NCI-H524 treated with DMSO at 0.1 percent for 48 hours (cell line): ENCODE results near the gene LIPK.
"Not testable (repeated sequence)": the region's sequence is repeated elsewhere in the genome, so short reads cannot be mapped to it uniquely, and the experiment has no call there.

Source experiments
- DNase-seq: peaks from one replicate; lab custom pipeline; 2025; lab: John Stamatoyannopoulos, UW

Gene LIPK, protein sequence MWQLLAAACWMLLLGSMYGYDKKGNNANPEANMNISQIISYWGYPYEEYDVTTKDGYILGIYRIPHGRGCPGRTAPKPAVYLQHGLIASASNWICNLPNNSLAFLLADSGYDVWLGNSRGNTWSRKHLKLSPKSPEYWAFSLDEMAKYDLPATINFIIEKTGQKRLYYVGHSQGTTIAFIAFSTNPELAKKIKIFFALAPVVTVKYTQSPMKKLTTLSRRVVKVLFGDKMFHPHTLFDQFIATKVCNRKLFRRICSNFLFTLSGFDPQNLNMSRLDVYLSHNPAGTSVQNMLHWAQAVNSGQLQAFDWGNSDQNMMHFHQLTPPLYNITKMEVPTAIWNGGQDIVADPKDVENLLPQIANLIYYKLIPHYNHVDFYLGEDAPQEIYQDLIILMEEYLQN

DNA sequence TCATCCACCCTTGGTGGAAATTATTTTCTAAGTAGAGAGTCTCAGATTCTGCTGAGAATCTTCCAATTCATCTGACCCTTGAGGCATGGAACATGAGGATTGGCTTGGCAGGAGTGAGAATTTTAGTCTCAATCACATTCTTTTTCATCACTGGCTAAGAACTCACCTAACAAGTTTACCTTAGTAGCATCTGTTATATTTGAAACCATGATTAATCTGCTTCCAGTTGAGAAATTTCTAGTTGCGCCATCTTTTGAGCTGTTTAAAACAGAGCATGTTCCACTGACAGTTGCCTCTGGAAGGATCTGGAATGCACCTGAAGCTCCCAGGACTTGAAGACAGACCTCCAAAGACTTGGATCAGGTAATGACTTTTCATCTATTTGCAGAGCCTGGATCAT lies at the start of gene LIPK:
Gene LIPK (plus strand): TSS at position 292 of the 400 bp plus-strand sequence. CDS start 18,295 bp downstream, outside the sequence.
- no peak for DNase-seq

DNA sequence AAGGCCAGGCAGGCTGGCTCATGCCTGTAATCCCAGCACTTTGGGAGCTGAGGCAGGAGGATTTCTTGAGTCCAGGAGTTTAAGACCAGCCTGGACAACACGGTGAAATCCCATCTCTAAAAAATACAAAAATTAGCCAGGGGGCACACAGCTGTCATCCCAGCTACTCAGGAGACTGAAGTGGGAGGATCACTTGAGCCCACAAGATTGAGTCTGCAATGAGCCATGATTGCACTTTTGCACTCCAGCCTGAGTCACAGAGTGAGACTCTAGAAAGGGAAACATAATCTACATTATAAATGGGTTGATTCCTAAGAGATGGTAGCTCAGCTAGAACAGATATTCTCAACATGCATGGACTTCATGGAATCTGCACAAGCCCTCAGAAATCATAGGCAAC lies 48.1 kb upstream of the LIPK start:
- no peak for DNase-seq

DNA sequence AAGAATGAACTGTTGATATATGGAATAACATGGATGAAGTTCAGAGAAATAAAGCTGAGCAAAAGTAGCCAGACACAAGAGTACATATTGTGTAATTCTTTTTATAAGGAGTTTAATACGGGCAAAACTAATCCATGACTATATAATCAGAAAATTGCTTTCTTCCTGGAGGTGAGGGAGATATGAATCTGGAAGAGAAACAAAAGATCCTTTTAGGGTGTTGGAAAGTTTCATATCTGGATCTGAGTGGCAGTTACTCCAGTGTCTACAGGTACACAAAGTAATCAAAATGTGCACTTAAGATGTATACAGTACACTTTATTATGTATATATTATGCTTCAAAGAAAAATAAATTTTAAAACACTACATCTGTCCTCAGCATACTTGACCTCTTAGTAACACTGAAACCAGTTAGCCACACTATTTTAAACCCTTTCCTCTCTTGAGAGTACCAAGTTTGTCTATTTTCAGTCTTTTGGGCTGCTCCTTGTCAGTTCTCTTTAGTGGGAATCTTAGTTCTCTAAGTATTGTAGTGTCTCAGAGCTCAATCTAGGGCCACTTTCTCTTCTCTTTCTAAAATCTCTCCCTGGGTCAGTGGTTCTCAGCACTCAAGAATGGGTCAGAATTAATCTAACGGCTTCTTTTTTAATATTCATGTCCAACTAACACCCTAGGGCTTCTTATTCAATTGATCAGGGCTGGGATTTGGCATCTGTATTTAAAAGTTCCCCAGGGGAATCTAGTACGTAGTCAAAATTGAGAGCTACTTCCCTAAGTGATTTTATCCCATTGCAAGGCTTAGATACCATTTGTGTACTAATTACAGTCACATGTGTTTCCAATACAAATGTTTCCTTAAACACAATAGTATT lies 46.1 kb upstream of the LIPK start:
- no peak for DNase-seq

DNA sequence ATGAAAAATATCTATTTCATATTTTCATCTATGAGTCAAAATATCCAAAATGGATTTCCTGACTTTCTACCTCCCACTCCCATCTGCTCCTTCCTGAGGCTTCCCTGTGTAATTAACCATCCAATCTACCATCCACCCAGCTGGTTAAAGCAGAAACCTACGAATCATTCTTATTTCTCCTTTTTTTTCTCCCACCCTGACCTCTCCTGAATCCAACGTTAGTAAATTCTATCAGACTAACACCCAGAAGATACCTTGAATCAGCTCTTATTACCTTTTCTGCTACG lies 45.5 kb upstream of the LIPK start:
- no peak for DNase-seq

DNA sequence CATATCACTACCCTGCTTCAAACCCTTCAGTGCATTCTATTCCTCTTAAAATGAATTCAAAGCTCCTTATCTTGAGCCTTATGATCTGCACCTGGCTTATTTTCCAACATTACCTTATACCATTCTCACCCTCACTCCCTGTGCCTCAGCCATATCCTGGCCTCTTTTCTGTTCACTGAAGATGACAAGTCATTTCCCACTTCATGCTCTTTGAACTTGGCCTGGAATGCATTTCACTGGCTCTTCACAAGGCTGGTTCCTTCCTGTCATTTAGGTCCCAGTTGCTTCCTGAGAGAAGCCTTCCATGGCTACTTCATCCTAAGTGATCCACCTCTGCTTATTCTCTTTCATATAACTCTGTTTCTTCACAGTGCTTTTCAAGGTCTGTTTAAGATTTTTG lies 45.0 kb upstream of the LIPK start:
- DNase-seq: no peak

DNA sequence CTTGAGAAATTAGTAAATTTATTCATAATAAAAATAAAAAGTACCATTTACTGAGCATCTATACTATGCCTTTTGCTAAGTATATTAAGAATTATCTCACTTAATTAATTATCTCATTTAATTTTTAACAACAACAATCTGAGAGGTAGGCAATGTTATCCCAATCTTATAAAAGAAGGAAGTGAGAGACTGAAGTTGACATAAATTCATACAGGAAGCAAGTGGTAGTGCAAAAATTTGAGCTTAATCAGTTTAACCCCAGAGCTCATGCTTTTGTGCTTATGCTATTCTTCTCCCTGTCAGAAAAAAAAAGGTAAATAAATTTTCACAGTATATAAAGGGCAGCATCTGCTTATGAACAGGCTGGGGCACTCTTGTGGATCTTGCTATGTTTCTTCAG lies 44.5 kb upstream of the LIPK start:
- no peak for DNase-seq

DNA sequence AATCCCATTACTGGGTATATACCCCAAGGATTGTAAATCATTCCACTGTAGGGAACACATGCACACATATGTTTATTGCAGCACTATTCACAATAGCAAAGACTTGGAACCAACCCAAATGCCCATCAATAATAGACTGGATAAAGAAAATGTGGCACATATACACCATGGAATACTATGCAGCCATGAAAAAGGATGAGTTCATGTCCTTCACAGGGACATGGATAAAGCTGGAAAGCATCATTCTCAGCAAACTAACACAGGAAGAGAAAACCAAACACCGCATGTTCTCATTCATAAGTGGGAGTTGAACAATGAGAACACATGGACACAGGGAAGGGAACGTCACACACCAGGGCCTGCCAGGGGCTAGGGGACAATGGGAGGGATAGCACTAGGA lies 42.9 kb upstream of the LIPK start:
- DNase-seq: not testable (repeated sequence)

DNA sequence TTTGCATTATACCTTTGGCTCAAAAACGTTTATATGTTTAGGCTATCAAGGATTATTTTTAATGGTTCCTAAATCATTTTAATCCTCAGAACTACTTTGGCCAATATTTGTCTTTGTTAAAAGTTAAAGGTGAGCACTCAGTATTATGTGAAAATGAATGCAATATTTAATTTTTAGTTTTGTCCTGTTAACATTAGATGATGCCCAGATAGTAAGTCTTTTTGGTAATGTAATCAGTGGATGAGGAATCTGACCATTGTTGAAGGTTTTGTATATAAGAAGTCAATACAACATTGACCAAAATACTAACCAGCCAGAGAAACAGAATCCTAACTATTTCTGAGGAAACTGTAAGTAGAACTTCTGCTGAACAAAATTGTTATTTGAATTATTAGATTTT lies 41.9 kb upstream of the LIPK start, which contains the start of gene LIPF:
Gene LIPF (plus strand): TSS at position 301 of the 400 bp plus-strand sequence. CDS start 2,856 bp downstream, outside the sequence.
- DNase-seq: no peak

DNA sequence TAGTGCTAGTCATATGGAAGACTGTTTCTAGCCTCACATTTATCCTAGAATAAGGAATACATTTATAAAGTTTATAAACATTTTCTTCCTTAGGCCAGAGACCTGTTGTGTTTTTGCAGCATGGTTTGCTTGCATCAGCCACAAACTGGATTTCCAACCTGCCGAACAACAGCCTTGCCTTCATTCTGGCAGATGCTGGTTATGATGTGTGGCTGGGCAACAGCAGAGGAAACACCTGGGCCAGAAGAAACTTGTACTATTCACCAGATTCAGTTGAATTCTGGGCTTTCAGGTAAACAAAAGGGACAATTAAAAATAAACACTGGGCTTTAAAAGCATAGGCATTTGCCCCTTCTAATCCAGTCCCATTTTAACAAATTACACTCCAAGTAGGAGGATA lies 37.6 kb upstream of the LIPK start:
- DNase-seq: no peak

DNA sequence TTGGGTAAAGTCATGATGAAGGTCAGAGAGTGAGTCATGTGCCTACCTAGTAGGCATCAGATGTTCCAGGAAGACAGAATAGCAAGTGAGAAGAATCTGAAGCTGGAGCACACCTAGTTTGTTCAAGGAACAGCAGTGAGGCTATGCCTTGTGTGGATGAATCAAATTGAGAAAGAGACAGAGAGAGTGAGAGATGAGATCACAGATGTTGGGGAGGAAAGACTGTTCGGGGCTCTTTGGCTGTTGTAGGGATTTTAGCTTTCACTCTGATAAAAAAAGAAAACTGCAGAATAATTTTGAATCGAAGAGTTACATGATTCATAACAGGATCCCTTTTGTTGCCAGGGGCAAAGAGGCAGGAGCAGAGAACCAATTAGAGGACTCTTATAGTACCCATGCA lies 35.6 kb upstream of the LIPK start:
- DNase-seq: no peak

DNA sequence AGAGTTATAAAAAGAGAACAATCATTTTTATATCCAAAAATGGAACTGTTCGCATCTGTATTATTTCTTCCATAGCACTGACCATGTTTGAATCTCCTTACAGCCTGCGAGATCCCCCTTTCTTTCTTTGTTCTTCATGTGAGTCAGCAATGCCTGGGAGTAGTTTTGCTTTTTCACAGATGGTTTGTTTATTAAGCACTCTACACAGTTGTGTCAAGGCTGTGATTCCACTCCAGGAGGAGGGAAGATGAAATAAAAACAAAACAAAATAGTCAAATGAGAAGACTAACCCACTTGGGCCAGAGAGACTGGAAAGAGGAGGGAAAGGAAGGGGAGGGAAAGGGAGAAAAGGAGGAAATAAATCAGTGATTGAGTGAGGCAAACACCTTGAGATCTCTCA lies 34.0 kb upstream of the LIPK start:
- DNase-seq: no peak

DNA sequence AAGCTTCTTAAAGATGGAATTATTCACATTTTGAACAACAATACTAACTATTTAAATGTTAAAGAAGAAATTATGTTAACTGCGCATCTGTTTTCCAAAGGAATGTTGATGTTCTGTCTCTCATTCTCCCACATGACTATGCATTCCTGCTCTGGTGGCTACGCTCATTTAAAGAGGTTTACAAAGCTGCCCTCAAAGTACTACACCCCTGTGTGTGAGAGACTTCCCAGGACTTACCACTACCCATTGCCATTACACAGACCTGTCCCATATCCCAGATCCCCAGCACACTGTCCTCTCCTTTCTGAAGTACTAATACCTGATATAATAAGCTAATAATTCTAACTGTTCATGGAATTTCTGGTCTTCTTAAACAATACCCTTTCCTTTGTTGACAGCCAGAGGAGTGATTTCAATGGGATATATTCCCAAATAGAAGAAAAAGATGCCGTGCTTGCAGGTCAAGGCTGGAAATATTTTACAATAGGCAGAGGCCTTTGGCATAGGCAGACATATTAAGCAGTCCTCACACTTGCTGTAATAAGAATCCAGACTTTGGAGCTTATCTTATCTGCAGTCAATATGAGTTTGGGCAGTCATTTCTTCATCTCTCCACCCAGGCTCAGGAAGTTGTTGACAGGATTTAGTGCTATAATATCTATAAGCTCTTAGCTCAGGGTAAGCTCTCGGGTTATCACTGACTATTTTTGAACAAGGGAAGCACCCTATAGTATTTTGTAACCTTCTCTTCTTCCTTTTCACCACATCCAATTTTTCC lies 29.6 kb upstream of the LIPK start:
- no peak for DNase-seq

DNA sequence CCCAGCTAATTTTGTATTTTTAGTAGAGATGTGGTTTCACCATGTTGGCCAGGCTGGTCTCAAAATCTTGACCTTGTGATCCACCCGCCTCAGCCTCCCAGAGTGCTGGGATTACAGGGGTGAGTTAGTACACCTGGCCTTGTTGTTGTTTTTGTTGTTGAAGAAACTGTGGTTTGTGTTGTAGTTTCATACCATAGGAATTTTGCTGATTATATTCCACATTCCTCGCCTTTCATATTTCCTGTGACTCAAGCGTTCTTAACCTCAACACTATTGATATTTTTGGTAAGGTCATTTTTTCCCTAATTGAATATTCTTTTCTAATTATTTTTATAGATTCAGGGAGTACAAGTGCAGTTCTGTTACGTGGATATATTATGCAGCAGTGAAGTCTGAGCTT lies 25.1 kb upstream of the LIPK start:
- no peak for DNase-seq

DNA sequence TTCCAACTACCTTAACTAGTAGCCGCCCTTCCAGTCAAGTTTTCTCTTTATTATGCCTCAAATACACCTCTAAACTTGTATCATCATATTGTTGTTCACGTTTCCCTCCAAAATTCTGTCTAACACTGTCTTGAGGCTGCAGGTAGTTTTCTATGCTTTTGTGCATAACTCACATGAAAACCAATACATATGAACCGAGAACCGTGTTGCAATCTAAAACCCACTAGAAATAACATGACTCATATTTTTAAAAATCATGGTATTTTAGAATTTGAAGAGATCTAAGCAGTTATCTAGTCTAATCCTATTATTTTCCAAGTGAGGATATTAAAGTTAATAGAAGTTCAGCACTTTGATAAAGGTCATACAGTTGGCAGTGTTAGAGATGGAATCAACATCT lies 23.6 kb upstream of the LIPK start:
- no peak for DNase-seq

DNA sequence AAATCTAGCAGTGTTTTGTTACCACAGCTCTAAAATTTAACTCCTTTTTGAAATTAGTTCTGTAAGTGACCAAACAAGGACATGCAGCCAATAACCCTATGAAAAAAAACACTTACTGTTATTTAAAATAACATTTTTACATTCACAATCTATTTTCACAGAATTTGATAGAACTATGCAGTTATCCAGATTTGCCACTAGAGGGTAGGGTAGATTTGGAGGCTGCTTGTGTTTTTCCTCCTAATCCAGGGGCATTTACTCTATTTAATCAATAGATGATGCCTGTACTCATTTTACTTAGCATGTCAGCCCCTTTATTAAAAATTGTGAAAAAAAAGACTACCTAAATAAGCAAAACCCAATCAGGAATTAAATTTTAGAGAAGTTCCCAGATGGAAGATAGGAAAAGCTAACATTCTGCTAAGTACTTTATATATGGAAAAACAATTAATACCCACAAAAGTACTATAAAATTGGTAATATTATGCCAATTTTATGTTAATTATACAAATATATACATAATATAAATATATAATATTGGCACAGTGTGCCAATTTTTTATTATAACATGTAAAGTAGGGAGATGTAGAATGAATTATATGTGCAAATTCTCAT lies 18.1 kb upstream of the LIPK start:
- DNase-seq: no peak

DNA sequence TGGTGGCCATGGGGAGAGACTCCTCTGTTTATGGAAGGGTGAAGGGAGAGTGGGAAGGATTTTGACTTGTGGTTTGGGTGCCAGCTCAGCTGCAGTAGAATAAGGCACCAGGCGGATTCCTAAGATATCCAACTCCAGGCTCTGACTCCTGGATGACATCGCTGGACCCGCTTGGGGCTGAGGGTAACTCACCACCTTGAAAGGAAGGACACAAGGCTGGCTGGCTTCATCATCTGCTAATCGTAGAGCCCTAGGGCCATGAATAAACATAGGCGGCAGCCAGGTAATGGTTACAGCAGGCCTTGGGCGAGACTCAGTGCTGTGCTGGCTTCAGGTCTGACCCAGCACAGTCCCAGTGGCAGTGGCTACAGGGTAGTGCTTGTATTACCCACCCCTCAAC lies 16.7 kb upstream of the LIPK start:
- no peak for DNase-seq

DNA sequence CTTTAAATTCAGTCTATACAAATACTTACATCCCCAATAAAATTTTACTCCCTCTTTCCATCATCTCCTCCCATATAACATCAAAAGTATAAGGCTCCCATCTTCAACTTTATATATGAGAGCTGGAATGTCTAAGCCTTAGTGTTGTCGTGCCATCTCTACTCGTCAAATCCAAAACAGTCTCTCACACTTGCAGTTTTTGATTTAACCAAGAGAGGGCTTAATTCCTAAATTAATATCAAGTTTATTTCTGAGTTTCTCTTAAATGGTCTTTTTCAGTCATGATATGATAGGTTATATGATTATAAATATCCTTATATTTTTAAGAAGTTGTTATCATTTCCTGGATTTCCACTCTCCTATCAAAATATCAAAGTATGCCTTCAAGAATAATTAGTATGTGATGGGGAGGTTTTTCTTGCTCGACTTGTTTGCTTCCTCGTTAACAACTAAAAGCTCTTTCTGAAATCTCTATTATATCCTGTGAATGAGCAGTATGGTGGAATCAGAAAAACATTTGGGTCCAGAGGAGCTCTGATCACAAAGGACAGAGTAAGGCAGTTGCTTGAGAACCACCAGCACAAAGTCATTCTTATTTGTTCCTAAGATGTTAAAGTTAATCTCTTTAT lies 12.5 kb upstream of the LIPK start:
- no peak for DNase-seq

DNA sequence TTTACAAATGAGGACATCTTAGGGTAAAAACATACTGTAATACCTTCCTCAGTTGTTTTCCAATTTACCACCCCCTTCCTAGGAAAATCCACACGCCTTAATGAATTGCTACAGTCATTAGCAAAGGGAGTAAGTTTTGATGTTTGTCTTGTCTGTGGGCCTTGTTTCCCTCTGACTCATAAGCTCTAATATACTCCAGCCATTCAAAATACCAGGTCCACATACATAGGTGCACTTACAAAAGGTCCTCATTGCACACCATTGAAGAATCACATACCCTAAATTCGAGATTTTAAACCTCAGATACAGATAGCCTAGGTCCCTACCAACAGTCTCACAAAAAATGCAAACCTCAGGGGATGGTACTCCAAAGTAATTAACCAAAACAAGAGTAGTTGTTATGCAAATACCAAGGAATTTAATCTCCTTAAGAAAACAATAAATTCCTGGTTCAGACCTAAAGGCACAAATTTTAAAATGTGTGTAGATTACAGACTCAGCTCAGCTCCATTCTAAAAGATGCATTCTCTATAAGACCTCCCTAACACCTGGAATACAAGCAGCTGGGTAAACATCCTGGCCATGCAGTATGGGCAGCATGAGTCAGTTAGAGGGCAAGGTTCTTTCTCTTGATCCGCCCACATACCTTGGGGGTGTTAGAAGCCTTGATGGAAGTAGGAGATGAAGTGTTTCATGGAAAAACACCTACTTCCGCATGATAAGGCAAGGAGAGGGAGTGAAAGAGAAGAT lies 3.0 kb upstream of the LIPK start:
- DNase-seq: no peak

DNA sequence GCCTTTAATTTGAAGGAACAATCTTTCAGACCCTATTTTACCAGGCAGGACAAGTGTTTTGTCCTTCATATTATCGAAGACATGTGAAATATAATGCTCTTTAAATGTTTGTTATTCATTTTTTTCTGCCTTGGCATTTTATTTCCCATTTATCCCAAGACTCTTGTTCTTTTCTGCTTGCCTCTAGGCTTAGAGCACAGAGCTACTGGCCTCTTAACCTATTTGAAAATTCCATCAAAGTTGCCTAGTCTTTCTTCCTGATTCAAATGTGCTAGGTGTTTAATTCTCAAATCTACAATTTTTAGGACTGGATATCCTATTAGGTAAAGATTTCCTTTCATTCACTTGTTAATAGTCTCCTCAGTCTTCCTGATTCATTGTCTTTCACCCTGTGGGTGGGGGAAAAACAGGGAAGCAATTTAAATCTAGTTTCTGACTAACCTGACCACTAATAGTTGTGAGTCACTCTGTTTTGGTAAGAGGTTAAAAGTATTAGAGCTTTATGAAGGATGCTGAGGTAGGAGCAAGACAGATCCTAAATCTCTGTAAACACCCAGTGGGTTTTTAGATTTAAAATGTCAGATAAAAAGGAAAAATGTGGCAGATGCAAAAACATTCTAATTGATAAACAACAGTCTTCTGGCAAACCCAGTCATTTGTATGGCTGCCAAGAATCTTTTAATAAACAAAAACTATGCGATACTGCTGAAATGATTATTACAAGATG lies 1.5 kb downstream of the LIPK start:
- DNase-seq: no peak

DNA sequence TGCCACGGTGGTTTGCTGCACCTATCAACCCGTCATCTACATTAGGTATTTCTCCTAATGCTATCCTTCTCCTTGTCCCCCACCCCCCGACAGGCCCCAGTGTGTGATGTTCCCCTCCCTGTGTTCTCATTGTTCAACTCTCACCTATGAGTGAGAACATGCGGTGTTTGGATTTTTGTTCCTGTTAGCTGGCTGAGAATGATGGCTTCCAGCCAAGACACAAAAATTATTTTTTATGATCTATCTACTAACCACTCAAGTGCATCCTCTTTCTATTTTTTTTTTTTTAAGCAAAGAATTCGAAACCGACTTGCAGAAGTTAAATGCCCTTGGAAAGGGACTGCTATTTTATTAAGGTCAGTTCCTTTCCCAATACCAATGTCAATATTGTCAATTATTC lies 3.3 kb downstream of the LIPK start:
- not testable (repeated sequence) for DNase-seq
